ENCODE results near the gene ATM.
"Not testable (repeated sequence)": the region's sequence is repeated elsewhere in the genome, so short reads cannot be mapped to it uniquely, and the experiment has no call there.

DNA sequence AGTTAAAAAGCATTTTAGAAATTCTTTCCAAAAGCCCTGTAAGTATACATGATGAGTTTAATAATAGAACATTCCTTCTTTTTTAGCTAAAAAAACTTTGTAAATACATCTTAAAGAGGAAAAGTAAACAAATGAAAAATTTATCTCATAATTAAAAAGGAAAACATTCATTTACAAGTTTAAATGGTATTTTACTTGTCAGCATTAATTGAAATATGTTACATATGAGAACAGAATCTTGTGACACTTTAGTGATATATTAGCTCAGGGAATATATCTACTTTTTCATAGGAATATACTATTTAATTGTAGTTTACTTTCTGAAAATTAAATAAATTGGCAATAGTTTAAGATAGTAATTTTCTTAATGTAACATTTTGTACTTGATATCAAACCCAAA, 66.2 kb downstream of the ATM start:
- TF ChIP-seq POLR2AphosphoS5 (IDR thresholded peaks at IDR 0.05); RAD21 (conservative IDR thresholded peaks at IDR 0.05); TAF1 (IDR thresholded peaks at IDR 0.05; ENCODE audit: low read depth); EP300 (conservative IDR thresholded peaks at IDR 0.05; ENCODE audit: poor library complexity, severe bottlenecking); EZH2 (IDR thresholded peaks at IDR 0.05; ENCODE audit: borderline replicate concordance, insufficient read depth, low read length, poor library complexity, severe bottlenecking); MXI1 (conservative IDR thresholded peaks at IDR 0.05; ENCODE audit: poor library complexity, severe bottlenecking); SMC3 (conservative IDR thresholded peaks at IDR 0.05; ENCODE audit: poor library complexity): not testable (repeated sequence)
- TF ChIP-seq, protein P1, sequence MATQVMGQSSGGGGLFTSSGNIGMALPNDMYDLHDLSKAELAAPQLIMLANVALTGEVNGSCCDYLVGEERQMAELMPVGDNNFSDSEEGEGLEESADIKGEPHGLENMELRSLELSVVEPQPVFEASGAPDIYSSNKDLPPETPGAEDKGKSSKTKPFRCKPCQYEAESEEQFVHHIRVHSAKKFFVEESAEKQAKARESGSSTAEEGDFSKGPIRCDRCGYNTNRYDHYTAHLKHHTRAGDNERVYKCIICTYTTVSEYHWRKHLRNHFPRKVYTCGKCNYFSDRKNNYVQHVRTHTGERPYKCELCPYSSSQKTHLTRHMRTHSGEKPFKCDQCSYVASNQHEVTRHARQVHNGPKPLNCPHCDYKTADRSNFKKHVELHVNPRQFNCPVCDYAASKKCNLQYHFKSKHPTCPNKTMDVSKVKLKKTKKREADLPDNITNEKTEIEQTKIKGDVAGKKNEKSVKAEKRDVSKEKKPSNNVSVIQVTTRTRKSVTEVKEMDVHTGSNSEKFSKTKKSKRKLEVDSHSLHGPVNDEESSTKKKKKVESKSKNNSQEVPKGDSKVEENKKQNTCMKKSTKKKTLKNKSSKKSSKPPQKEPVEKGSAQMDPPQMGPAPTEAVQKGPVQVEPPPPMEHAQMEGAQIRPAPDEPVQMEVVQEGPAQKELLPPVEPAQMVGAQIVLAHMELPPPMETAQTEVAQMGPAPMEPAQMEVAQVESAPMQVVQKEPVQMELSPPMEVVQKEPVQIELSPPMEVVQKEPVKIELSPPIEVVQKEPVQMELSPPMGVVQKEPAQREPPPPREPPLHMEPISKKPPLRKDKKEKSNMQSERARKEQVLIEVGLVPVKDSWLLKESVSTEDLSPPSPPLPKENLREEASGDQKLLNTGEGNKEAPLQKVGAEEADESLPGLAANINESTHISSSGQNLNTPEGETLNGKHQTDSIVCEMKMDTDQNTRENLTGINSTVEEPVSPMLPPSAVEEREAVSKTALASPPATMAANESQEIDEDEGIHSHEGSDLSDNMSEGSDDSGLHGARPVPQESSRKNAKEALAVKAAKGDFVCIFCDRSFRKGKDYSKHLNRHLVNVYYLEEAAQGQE (IDR thresholded peaks at IDR 0.05; ENCODE audit: borderline replicate concordance), result not testable (repeated sequence)
- TF ChIP-seq, protein P2, sequence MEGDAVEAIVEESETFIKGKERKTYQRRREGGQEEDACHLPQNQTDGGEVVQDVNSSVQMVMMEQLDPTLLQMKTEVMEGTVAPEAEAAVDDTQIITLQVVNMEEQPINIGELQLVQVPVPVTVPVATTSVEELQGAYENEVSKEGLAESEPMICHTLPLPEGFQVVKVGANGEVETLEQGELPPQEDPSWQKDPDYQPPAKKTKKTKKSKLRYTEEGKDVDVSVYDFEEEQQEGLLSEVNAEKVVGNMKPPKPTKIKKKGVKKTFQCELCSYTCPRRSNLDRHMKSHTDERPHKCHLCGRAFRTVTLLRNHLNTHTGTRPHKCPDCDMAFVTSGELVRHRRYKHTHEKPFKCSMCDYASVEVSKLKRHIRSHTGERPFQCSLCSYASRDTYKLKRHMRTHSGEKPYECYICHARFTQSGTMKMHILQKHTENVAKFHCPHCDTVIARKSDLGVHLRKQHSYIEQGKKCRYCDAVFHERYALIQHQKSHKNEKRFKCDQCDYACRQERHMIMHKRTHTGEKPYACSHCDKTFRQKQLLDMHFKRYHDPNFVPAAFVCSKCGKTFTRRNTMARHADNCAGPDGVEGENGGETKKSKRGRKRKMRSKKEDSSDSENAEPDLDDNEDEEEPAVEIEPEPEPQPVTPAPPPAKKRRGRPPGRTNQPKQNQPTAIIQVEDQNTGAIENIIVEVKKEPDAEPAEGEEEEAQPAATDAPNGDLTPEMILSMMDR (IDR thresholded peaks at IDR 0.05; ENCODE audit: poor library complexity, severe bottlenecking), result not testable (repeated sequence)

Data from neural cell (in vitro differentiated cells).